Measurements from ENCODE around the gene RAC3.

DNA sequence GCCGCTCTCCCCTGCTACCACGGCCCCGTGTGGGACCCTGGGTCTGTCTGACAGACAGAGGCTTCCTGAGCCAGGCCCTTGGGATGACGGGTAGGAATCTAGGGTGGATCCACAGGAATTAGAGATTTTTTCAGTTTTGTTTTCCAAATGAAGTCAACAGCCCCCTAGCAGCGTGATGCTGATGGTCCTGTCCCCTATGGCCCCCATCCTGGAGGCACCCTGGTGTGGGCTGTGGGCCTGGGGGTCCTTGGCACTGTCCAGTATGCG, 24.3 kb upstream of the RAC3 start:
- TF ChIP-seq CTCF (conservative IDR thresholded peaks at IDR 0.05; ENCODE audit: low read length) (no peak), EZH2phosphoT487 (IDR thresholded peaks at IDR 0.05; ENCODE audit: borderline replicate concordance, low read depth, low read length) (no peak)

Data from OCI-LY7 (cell line).